Measurements from ENCODE around the gene C1QTNF1. TPM values are rescaled to one million over a fixed set of nuclear protein-coding genes. Genes with fewer than 3 reads are reported as not detected.
"Not testable (repeated sequence)": the region's sequence is repeated elsewhere in the genome, so short reads cannot be mapped to it uniquely, and the experiment has no call there.

C1QTNF1 gene
- total RNA-seq, 2 experiments from 2014 or later = 0.13 to 0.14 TPM

DNA sequence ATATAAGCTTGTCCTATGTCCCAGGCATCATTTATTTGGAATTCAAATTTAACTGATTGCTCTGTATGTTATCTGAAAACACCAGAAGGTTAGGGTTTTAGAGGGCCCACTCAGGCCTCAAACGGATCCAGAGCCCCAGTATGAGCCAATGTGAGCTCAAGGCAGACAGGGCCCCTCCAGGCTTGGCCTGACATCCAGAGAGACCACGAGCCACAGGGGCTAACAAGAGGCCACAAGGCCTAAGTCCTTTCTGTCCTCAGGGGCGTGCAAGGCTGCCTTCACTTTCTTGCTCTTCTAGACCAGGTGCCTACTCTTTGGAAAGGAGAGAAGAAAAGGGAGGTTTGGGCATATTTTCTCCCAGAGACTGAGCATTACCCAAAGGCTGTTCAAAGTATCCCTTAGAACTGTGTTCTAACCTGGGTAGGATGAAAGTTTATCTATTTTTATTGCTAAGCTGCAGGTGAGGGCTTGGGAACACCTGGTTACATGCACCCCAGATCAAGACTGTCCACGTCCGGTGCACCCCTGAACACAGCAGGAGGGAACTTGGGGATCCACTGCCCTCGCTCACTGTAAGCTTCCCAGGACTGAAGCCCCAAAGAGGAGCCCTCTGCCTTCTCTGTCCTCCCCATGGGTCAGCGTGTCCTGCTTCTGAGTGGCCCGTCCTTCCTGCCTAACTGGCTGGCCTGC lies 49.2 kb downstream of the C1QTNF1 start:
- TF ChIP-seq, protein P1, sequence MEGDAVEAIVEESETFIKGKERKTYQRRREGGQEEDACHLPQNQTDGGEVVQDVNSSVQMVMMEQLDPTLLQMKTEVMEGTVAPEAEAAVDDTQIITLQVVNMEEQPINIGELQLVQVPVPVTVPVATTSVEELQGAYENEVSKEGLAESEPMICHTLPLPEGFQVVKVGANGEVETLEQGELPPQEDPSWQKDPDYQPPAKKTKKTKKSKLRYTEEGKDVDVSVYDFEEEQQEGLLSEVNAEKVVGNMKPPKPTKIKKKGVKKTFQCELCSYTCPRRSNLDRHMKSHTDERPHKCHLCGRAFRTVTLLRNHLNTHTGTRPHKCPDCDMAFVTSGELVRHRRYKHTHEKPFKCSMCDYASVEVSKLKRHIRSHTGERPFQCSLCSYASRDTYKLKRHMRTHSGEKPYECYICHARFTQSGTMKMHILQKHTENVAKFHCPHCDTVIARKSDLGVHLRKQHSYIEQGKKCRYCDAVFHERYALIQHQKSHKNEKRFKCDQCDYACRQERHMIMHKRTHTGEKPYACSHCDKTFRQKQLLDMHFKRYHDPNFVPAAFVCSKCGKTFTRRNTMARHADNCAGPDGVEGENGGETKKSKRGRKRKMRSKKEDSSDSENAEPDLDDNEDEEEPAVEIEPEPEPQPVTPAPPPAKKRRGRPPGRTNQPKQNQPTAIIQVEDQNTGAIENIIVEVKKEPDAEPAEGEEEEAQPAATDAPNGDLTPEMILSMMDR (IDR thresholded peaks at IDR 0.05) = no peak
- H3K27me3 Mint-ChIP-seq = no peaks in the 10 kb centered on the region
- DNase-seq = no peak
- no peak for ATAC-seq
- POLR2A ChIA-PET = interaction anchor here (1.4 kb wide), 1 partner anchor 320 kb away, joined by 4 read pairs; no protein-coding TSS in a partner anchor
- intact Hi-C loops (cut with micrococcal nuclease) = no loop called here
- no peak overlapping the region for H3K4me3 Mint-ChIP-seq
- H3K9me3 Mint-ChIP-seq = no peaks in the 10 kb centered on the region
- no peaks in the 10 kb centered on the region for H3K36me3 Mint-ChIP-seq (ENCODE audit: low read depth)
- peaks cover 15% of the 10 kb centered on the region for H3K4me1 Mint-ChIP-seq (ENCODE audit: low read depth)
- no peak overlapping the region for H3K27ac Mint-ChIP-seq
- CTCF ChIA-PET = interaction anchor here (0.7 to 2.8 kb wide), 7 partner anchors 9 to 319 kb away, joined by 3 to 17 read pairs (median 6); no protein-coding TSS in a partner anchor

DNA sequence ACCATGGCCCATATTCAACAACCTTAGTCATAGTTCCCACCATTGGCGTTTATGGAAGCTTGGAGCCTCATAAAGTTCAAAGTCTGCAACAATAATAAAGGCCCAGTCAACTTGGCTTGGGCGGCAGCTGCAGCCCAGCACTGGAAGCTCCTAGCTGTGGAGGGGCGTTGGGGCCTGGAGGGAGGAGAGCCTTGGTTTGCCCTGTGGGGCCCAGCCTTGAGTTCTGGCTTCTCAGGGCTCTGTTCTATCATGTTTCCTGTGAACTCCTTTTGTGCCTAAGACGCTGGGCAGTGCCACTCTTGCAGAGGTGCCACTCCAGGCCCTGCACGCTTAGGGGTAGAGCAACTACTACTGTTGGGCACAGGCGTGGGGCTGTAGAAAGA lies 49.7 kb downstream of the C1QTNF1 start:
- ChIA-PET CTCF (interaction anchor here (0.7 to 2.8 kb wide), 7 partner anchors 9 to 327 kb away, joined by 3 to 17 read pairs (median 5); no protein-coding TSS in a partner anchor), POLR2A (interaction anchor here (1.4 kb wide), 1 partner anchor 320 kb away, joined by 4 read pairs; no protein-coding TSS in a partner anchor)
- Mint-ChIP-seq H3K27ac (no peak overlapping the region), H3K9me3 (no peaks in the 10 kb centered on the region), H3K36me3 (ENCODE audit: low read depth) (no peaks in the 10 kb centered on the region), H3K27me3 (no peaks in the 10 kb centered on the region), H3K4me3 (no peak overlapping the region), H3K4me1 (ENCODE audit: low read depth) (peaks cover 15% of the 10 kb centered on the region)
- no peak for ATAC-seq
- TF ChIP-seq, protein P1 (IDR thresholded peaks at IDR 0.05) = no peak
- no peak for DNase-seq
- intact Hi-C loops (cut with micrococcal nuclease) = no loop called here

DNA sequence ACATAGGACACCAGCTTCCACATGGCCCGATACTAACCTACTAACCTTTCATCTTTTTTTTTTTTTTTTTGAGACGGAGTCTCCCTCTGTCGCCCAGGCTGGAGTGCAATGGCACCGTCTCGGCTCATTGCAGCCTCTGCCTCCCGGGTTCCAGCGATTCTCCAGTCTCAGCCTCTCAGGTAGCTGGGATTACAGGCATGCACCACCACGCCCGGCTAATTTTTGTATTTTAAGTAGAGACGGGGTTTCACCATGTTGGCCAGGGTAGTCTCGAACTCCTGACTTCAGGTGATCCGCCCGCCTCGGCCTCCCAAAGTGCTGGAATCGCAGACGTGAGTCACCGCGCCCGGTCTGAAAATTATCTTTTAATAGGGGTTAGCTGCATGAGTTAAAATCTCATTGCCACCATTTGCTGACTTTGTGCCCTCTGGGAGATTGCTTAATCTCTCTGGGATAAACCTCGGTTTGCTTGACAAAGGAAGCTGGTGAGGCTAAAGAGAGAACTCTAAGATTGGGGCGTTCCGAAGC lies 50.2 kb downstream of the C1QTNF1 start:
- ChIA-PET CTCF (interaction anchor here (0.6 to 2.8 kb wide), 8 partner anchors 9 to 326 kb away, joined by 3 to 17 read pairs (median 6); no protein-coding TSS in a partner anchor), POLR2A (interaction anchor here (1.2 to 1.4 kb wide), 2 partner anchors 14 to 319 kb away, joined by 3 to 4 read pairs; no protein-coding TSS in a partner anchor)
- H3K27me3 Mint-ChIP-seq; H3K36me3 Mint-ChIP-seq (ENCODE audit: low read depth); intact Hi-C loops (cut with micrococcal nuclease); DNase-seq; H3K9me3 Mint-ChIP-seq; ATAC-seq: not testable (repeated sequence)
- Mint-ChIP-seq H3K4me1 (ENCODE audit: low read depth) (peaks cover 15% of the 10 kb centered on the region), H3K4me3 (peak overlapping the region; percentile 67), H3K27ac (peak overlapping the region; percentile 52)

DNA sequence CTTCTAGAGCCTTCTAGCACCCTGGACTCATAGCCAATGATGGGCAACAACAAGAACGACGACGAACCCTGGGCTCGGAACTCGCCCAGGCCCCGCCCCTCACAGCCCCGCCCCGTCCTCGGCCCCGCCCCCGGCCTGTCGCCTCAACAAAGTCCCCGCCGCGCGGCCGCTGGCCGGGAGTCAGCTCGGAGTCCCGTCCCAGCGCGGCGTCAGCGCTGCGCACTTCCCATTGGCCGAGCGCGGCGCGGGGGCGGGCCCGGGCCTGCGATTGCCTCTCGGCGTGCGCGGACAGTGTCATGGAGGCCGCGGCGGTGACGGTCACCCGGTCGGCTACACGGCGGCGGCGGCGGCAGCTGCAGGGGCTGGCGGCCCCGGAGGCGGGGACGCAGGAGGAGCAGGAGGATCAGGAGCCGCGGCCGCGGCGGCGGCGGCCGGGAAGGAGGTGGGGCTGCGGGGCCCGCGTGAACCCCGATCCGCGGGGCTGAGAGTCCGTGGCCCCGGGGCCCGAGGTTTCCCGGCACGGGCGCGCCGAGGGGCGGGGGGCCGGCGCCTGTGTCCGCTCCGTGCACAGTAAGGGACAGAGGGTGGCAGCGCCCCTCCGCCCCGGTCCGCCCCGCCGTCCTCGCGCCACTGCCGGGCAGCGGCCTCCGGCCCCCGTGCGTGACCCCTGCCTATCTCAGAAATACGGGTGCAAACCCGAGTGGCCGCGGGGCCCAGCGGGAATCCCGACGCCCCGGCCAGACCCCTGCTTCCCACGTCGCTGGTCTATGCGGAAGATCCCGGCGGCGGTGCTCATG lies 50.9 kb downstream of the C1QTNF1 start, which contains the start of gene ENGASE:
TSS of gene ENGASE (plus strand) at position 176 of the 797 bp plus-strand sequence. CDS start at position 297, 121 bp downstream.
- intact Hi-C loops (cut with micrococcal nuclease) = no loop called here
- no peaks in the 10 kb centered on the region for H3K27me3 Mint-ChIP-seq
- DNase-seq (peak; percentile 93), ATAC-seq (peak; percentile 98)
- POLR2A ChIA-PET = interaction anchor here (1.2 to 1.4 kb wide), 2 partner anchors 14 to 319 kb away, joined by 3 to 4 read pairs; no protein-coding TSS in a partner anchor
- peaks cover 15% of the 10 kb centered on the region for H3K4me1 Mint-ChIP-seq (ENCODE audit: low read depth)
- peaks cover 2% of the 10 kb centered on the region for H3K36me3 Mint-ChIP-seq (ENCODE audit: low read depth)
- peak within 1 kb of the TSS; percentile 89 for H3K27ac Mint-ChIP-seq
- H3K9me3 Mint-ChIP-seq = no peaks in the 10 kb centered on the region
- CTCF ChIA-PET = interaction anchor here (0.6 to 2.8 kb wide), 8 partner anchors 8 to 326 kb away, joined by 3 to 17 read pairs (median 6); no protein-coding TSS in a partner anchor
- peak within 1 kb of the TSS; percentile 94 for H3K4me3 Mint-ChIP-seq
- TF ChIP-seq, protein P1 (IDR thresholded peaks at IDR 0.05) = no peak

DNA sequence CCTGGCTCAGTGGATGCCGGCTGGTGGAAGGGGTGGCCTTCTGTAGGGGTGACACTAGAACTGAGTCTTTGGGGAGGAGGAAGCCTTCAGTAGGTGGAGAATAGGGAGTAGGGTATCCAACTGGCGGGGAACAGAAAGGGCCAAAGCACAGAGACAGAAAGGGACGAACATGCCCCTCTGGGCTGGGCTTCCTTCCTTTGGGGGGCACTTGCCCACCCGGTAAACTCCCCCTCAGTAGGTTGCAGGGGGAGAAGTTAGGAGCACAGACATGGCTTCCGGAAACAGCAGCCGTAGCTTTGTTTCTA lies 51.4 kb downstream of the C1QTNF1 start:
- intact Hi-C loops (cut with micrococcal nuclease) = no loop called here
- DNase-seq (peak; percentile 38), ATAC-seq (peak; percentile 31)
- Mint-ChIP-seq H3K27me3 (no peaks in the 10 kb centered on the region), H3K4me3 (peak overlapping the region; percentile 94), H3K36me3 (ENCODE audit: low read depth) (peaks cover 5% of the 10 kb centered on the region), H3K27ac (peak overlapping the region; percentile 89), H3K9me3 (no peaks in the 10 kb centered on the region), H3K4me1 (ENCODE audit: low read depth) (peaks cover 15% of the 10 kb centered on the region)
- ChIA-PET POLR2A (no interaction called here), CTCF (interaction anchor here (2.6 kb wide), 1 partner anchor 12 kb away, joined by 8 read pairs; no protein-coding TSS in a partner anchor)
- TF ChIP-seq, protein P1 (IDR thresholded peaks at IDR 0.05) = no peak

All from activated CD8-positive, alpha-beta T cell treated with anti-CD3 and anti-CD28 coated beads for 36 hours (primary cell).